Measurements from ENCODE around the gene CARMIL1.

GRCh38 chr6:25388776-25389175 lies 109.6 kb downstream of the CARMIL1 start:
- TF ChIP-seq, protein P1, sequence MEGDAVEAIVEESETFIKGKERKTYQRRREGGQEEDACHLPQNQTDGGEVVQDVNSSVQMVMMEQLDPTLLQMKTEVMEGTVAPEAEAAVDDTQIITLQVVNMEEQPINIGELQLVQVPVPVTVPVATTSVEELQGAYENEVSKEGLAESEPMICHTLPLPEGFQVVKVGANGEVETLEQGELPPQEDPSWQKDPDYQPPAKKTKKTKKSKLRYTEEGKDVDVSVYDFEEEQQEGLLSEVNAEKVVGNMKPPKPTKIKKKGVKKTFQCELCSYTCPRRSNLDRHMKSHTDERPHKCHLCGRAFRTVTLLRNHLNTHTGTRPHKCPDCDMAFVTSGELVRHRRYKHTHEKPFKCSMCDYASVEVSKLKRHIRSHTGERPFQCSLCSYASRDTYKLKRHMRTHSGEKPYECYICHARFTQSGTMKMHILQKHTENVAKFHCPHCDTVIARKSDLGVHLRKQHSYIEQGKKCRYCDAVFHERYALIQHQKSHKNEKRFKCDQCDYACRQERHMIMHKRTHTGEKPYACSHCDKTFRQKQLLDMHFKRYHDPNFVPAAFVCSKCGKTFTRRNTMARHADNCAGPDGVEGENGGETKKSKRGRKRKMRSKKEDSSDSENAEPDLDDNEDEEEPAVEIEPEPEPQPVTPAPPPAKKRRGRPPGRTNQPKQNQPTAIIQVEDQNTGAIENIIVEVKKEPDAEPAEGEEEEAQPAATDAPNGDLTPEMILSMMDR (conservative IDR thresholded peaks at IDR 0.05; ENCODE audit: low read length): no peak
- TF ChIP-seq EZH2phosphoT487 (IDR thresholded peaks at IDR 0.05; ENCODE audit: borderline replicate concordance): no peak
